Activated T-cell treated with anti-CD3 and anti-CD28 coated beads, Interleukin-2, amount 50 U/mL, for 24 hours (primary cell): ENCODE measurements around the gene APMAP.
"Not testable (repeated sequence)": the region's sequence is repeated elsewhere in the genome, so short reads cannot be mapped to it uniquely, and the experiment has no call there.

ENCODE experiments used
- DNase-seq: peaks from one replicate; pipeline ENCODE4 v3.0.0-alpha.2; 2020
- H3K27ac Mint-ChIP-seq: 2 replicates; pipeline ENCODE4 v1.8.0; 2020; ENCODE audit warnings: mild to moderate bottlenecking, mixed read lengths
- H3K27me3 Mint-ChIP-seq: 2 replicates; pipeline ENCODE4 v1.8.0; 2020; ENCODE audit warnings: mixed read lengths
- H3K36me3 Mint-ChIP-seq: 2 replicates; pipeline ENCODE4 v1.8.0; 2020; ENCODE audit warnings: low read depth, mixed read lengths
- H3K4me1 Mint-ChIP-seq: 2 replicates; pipeline ENCODE4 v1.8.0; 2020; ENCODE audit warnings: low read depth, mixed read lengths
- H3K4me3 Mint-ChIP-seq: 2 replicates; pipeline ENCODE4 v1.8.0; 2020; ENCODE audit warnings: mild to moderate bottlenecking, moderate library complexity, mixed read lengths
- H3K9me3 Mint-ChIP-seq: 2 replicates; pipeline ENCODE4 v1.8.0; 2020; ENCODE audit warnings: mixed read lengths

Gene APMAP

DNA sequence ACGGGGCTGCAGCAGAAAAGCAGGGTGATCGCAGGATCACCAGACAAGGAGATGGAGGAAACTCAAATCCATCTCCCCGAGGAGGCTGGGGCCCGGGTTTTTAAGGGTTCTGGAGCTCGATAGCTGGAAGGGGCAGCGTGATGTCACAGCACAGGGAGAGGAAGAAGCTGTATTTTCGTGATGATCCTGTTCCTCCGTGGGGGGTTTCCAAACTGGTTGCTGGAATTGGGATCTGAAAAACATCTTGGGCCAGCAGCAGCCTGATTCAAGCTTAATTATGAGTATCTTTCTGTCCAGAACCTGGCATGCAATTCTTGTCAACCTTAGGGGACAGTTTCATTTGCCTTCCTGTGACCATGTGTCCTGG, 39.4 kb downstream of the APMAP start:
- H3K27me3 Mint-ChIP-seq, result no peaks in the 10 kb centered on the region
- peaks cover 5% of the 10 kb centered on the region for H3K9me3 Mint-ChIP-seq
- no peak overlapping the region for H3K4me3 Mint-ChIP-seq
- H3K4me1 Mint-ChIP-seq, result peaks cover 67% of the 10 kb centered on the region
- DNase-seq, result no peak
- H3K36me3 Mint-ChIP-seq, result peaks cover 75% of the 10 kb centered on the region
- H3K27ac Mint-ChIP-seq, result peak overlapping the region; percentile 88

DNA sequence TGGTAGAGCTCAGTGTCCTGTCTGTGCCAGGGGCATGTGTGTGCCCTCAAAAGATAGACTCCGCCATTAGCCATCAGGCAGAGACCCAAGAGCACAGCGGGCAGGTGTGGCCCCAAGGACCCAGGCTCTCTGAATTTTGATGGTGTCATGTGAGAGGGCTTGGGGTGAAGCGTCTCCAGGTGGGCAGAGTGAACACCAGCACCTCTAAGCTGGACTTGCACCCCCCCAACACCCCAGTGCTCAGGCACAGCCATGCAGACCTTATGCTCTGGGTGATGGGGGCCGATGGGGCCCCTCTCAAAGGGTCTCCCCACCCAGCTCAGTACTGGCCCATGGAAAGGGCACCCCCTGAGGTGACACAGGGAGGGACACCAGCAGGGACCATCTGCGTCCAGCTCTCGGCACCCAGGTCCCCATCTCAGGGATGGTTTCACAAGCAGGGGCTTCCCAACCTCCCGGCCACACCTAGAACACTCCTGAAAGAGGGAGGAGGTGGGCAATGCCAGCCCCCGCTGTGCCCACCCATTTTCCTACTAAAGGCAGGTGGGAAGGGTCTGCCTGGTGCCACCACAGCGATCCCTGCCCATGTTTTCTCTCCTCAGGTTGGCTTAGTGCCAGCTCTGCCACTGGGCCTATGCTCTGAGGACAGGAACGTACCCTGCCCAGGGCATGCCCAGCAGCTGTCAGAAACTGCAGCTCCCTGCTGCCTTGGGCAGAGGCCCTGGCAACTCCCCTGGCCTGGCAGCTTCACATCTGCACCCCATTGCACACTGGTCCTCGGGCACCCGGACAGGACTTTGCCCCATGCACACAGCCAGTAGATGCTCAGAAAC, 40.0 kb downstream of the APMAP start:
- H3K27ac Mint-ChIP-seq, result peak overlapping the region; percentile 74
- no peak for DNase-seq
- H3K36me3 Mint-ChIP-seq, result peaks cover 75% of the 10 kb centered on the region
- peaks cover 73% of the 10 kb centered on the region for H3K4me1 Mint-ChIP-seq
- peak overlapping the region; percentile 87 for H3K4me3 Mint-ChIP-seq
- H3K27me3 Mint-ChIP-seq, result no peaks in the 10 kb centered on the region
- peaks cover 10% of the 10 kb centered on the region for H3K9me3 Mint-ChIP-seq

DNA sequence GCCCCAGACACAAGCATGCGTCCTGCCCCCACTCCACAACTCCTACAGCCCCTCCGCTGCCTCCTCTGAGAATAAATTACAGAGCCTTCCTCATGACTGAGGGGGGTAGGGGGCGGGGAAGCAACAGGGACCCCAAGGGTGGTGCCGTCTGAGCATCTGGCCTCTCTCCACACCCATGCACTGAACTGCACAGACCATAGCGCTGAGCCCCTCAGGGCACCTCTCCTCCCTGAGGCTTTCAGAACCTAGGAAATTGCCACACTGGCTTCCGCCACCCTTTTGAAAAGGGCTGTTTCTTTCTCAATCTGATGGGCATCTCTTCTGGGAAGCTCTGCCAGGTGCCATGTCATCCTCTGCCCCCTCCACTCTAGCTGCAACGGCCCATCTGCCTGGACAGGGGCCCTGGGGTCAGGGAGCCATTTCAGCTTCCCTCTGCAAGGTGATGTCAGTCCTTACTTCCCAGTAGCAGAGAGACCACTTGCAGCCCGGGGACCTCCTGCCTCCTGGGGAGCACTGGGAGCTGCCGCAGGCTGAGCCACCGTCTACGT, 40.9 kb downstream of the APMAP start:
- Mint-ChIP-seq H3K36me3 (peaks cover 78% of the 10 kb centered on the region), H3K4me3 (peak overlapping the region; percentile 87), H3K27me3 (no peaks in the 10 kb centered on the region), H3K4me1 (peaks cover 78% of the 10 kb centered on the region), H3K9me3 (peaks cover 20% of the 10 kb centered on the region), H3K27ac (peak overlapping the region; percentile 84)
- DNase-seq, result no peak

DNA sequence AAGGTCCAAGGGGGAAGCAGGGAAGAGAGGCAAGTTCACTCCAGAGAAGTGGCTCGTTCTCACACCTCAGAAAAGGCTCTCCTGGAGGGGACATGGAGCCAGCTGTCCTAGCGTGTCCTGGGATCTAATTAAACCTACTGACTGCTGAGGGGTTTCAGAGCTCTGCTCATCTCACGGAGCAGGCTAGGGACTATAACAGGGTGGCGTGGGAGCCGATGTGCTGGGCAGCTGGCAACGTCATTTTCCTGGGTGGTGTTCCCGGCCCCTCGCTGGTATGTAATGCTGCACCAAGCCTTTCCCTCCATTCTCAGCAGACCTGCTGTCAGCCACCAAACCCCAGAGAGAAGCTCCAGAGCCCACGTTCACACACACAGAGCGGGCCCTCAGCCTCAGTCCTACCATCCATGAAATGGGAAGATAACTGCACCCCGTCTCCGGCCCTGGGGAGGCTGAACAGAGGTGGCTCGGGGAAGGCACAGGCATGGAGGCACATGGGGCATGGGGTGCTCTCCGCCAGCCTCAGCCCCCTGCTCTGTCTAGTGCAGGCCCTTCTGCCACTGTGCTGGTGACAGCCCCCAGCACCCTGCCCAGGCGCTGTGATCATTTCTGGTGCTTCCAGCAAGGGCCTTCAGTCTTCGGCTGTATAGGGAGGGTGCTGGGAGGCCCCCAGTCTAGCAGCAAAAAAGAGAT, 41.6 kb downstream of the APMAP start:
- Mint-ChIP-seq H3K27ac (peak overlapping the region; percentile 84), H3K9me3 (peaks cover 25% of the 10 kb centered on the region), H3K4me3 (peak overlapping the region; percentile 87), H3K36me3 (peaks cover 78% of the 10 kb centered on the region), H3K27me3 (no peaks in the 10 kb centered on the region), H3K4me1 (peaks cover 74% of the 10 kb centered on the region)
- DNase-seq, result no peak

DNA sequence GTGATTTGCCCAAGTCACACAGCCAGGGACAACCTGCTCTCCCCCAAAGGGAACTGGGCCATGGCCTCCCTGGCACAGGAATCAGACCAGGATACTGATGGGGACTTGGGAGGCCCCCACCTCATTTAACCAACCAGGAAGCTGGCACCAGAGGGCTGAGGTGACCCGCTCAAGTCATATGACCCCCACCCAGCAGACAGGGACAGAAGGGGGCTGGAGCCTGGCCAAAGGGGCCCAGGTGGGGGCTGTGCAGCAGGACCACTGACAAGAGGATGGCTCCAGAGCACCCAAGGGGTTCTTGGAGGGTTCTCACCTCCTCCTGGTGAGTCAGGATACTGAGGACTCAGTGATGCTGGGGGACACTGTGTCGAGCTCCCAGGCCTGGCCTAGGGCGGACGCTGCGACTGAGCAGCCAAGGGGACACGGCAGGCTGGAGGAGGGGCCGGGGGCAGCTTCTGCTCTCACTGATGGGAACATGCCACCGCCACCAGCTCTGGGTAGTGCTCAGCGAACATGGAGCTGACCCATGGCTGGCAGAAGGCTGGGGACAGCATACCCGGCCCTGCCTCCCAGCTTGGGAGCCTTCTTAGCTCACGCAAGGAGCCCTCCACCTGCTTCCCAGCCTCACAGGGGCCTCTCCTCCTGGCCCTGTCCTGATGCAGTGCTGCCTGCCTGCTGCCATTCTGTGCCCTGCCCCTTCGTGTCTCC, 42.3 kb downstream of the APMAP start:
- peaks cover 75% of the 10 kb centered on the region for H3K4me1 Mint-ChIP-seq
- peak overlapping the region; percentile 87 for H3K4me3 Mint-ChIP-seq
- no peaks in the 10 kb centered on the region for H3K27me3 Mint-ChIP-seq
- H3K9me3 Mint-ChIP-seq, result peaks cover 32% of the 10 kb centered on the region
- H3K27ac Mint-ChIP-seq, result peak overlapping the region; percentile 96
- peaks cover 78% of the 10 kb centered on the region for H3K36me3 Mint-ChIP-seq
- DNase-seq, result no peak

DNA sequence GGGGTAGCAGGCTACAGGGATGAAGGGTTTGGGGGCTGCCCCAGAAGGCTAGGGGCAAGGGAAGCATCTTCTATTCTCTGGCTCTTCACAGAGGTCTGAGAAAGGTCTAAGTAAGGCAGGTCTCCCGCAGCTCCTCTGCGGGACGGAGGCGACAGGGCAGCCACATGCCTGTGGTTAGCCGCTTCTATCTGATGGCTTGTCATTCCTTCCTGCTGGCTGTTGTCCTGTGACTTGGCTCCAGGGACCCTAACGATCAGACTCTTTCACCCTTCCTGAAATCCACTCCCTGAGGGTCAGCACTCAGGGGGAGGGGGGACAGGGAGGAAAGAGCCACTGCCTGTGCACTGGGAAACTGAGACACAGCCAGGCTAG, 42.8 kb downstream of the APMAP start:
- peaks cover 74% of the 10 kb centered on the region for H3K36me3 Mint-ChIP-seq
- DNase-seq, result peak; percentile 58
- peaks cover 35% of the 10 kb centered on the region for H3K9me3 Mint-ChIP-seq
- H3K4me3 Mint-ChIP-seq, result peak overlapping the region; percentile 87
- peak overlapping the region; percentile 96 for H3K27ac Mint-ChIP-seq
- H3K4me1 Mint-ChIP-seq, result peaks cover 71% of the 10 kb centered on the region
- H3K27me3 Mint-ChIP-seq, result no peaks in the 10 kb centered on the region

DNA sequence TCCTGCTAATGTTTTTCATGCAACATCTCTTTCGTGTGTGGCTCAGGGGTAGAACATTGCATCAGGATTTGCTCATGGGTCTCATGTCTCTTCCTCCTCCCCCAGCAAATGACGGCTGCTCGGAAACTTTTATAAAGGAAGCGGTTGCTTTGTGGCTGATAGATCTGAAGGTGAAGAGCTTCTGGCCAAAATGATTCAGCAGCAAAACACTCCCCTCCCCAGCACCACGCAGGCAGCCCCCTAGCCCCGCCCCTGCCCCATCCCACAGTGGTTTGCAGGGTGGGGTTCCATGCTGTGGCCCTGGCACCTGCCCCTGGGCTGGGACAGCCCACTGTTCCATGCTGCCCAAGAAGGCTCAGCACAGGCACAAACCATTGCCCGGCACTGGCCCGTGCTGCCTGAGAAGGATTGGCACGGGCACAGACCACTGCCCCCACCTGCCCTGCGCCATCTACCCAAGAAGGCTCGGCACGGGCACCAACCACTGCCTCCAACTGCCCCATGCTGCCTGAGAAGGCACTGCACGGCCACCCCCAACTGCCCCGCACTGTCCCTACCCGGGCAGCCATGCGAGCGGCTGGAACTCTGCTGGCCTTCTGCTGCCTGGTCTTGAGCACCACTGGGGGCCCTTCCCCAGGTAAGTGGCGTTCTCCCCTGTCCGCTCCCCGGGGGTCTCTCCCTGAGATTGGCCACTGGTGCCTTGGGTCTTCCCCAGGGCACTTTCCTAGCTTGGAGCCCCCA, 43.4 kb downstream of the APMAP start, which contains the start of gene CST7:
Gene CST7, plus strand, starts transcription at position 331 of the 741 bp plus-strand sequence. Its CDS starts 237 bp downstream, at position 568.
- Mint-ChIP-seq H3K4me1 (peaks cover 66% of the 10 kb centered on the region), H3K27ac (peak within 1 kb of the TSS; percentile 96), H3K9me3 (peaks cover 40% of the 10 kb centered on the region), H3K4me3 (peak within 1 kb of the TSS; percentile 87), H3K27me3 (no peaks in the 10 kb centered on the region), H3K36me3 (peaks cover 69% of the 10 kb centered on the region)
- DNase-seq, result peak; percentile 89

DNA sequence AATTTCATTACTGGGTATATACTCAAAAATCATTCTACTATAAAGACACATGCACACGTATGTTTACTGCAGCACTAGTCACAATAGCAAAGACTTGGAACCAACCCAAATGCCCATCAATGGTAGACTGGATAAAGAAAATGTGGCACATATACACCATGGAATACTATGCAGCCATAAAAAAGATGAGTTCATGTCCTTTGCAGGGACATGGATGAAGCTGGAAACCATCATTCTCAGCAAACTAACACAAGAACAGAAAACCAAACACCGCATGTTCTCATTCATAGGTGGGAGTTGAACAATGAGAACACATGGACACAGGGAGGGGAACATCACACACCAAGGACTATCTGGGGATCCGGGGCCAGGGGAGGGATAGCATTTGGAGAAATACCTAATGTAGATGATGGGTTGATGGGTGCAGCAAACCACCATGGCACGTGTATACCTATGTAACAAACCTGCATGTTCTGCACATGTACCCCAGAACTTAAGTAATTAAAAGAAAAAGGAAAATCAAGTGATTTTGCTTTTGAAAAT, 44.1 kb downstream of the APMAP start:
- peaks cover 60% of the 10 kb centered on the region for H3K4me1 Mint-ChIP-seq
- peak overlapping the region; percentile 87 for H3K4me3 Mint-ChIP-seq
- H3K36me3 Mint-ChIP-seq, result peaks cover 63% of the 10 kb centered on the region

DNA sequence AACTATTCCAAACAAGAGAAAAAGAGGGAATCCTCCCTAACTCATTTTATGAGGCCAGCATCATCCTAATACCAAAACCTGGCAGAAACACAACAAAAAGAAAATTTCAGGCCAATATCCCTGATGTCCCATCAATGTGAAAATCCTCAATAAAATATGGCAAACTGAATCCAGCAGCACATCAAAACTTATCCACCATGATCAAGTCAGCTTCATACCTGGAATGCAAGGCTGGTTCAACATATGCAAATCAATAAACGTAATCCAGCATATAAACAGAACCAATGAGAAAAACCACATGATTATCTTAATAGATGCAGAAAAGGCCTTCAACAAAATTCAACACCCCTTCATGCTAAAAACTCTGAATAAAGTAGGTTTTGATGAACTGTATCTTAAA, 46.2 kb downstream of the APMAP start:
- Mint-ChIP-seq H3K4me1 (peaks cover 44% of the 10 kb centered on the region), H3K9me3 (peaks cover 54% of the 10 kb centered on the region), H3K36me3 (peaks cover 47% of the 10 kb centered on the region)
- H3K27me3 Mint-ChIP-seq, H3K27ac Mint-ChIP-seq, DNase-seq, H3K4me3 Mint-ChIP-seq: not testable (repeated sequence)

More for the DNA sequence above, 44.1 kb downstream of the APMAP start:
- Mint-ChIP-seq H3K9me3 (peaks cover 42% of the 10 kb centered on the region), H3K27ac (peak overlapping the region; percentile 96)
- peak; percentile 28 for DNase-seq
- not testable (repeated sequence) for H3K27me3 Mint-ChIP-seq

DNA sequence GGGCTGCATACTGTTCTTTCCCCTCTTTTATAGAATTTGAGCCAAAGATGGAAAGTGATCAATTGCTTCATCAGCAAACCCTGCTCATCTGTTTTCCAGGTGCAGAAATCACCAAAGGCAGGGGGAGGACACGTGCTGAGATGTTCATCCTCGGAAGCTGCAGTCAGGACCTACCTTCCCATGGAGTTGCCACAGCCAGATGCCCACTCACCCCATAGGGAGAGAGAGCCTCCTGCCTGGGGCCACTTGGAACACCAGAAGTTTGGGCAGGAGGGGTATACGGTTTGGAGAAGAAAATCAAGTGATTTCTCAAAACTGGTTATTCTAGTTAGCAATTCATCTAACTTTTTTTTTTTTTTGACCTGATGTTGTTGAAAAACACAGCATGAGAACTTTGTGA, 48.8 kb downstream of the APMAP start:
- Mint-ChIP-seq H3K9me3 (peaks cover 65% of the 10 kb centered on the region), H3K4me3 (no peak overlapping the region), H3K27me3 (no peaks in the 10 kb centered on the region), H3K27ac (no peak overlapping the region), H3K4me1 (peaks cover 24% of the 10 kb centered on the region), H3K36me3 (peaks cover 35% of the 10 kb centered on the region)
- no peak for DNase-seq

DNA sequence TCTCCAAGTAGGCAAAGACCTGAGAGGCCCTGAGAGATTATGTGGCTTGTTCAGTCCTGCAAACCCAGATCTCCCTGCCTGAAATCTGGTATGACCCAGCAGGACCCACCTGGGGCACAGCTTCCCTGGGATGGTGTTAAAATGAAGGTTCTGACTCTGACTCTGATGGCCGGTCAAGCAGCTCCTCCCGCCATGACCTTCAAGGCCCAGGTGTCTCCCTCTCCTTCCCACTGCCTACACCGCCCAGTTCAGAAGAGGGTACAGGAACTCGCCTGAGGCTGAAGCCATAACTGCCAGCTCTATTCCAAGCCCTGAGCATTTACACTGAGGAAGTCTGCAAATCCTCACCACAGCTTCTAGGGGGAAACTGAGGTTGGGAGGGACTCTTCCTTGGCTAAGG, 49.4 kb downstream of the APMAP start:
- Mint-ChIP-seq H3K27me3 (no peaks in the 10 kb centered on the region), H3K36me3 (peaks cover 31% of the 10 kb centered on the region), H3K9me3 (peaks cover 61% of the 10 kb centered on the region), H3K27ac (no peak overlapping the region), H3K4me3 (no peak overlapping the region), H3K4me1 (peaks cover 19% of the 10 kb centered on the region)
- no peak for DNase-seq

DNA sequence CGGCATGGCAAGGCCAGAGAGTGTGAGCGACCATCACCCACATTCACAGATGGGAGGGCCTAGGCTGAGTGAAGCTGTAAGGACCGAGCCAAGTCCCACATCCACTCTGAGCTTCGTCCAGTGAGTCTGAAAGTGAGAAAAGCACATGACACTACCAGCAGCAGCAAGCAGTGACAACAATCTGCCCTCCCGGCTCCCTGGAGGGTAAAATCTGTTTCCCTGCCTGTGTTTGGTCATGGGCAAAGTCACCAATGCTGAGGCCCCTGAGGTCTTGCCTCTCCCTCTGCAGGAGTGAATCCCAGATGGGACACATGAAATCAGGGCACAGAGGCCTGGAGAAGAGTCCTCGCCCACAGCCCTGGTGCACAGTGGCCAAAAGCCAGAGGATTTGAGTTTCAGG, 49.9 kb downstream of the APMAP start:
- Mint-ChIP-seq H3K27me3 (no peaks in the 10 kb centered on the region), H3K4me3 (no peak overlapping the region), H3K27ac (no peak overlapping the region), H3K9me3 (peaks cover 57% of the 10 kb centered on the region), H3K4me1 (peaks cover 13% of the 10 kb centered on the region), H3K36me3 (peaks cover 25% of the 10 kb centered on the region)
- DNase-seq, result peak; percentile 17

DNA sequence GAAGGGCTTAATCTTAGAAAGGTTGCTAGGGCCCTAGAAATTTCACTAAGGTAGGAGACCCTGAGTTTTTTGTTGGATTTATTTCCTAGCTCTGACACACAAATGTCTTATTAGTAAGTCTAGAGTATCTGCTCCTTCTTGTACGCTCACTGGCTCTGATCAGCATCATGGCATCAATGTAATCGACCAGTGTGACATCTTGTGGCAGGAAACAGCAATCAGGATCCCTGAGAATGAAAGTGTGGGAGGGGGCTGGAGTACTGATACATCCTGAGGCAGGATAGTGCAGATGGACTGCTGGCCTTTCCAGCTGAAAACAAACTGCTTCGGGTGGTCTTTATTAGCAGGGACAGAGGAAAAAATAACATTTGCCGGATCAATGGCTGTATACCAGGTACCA, 53.5 kb downstream of the APMAP start:
- Mint-ChIP-seq H3K27me3 (no peaks in the 10 kb centered on the region), H3K4me1 (peaks cover 8% of the 10 kb centered on the region), H3K36me3 (peaks cover 2% of the 10 kb centered on the region), H3K9me3 (peaks cover 25% of the 10 kb centered on the region), H3K27ac (no peak overlapping the region), H3K4me3 (no peak overlapping the region)
- DNase-seq, result no peak

DNA sequence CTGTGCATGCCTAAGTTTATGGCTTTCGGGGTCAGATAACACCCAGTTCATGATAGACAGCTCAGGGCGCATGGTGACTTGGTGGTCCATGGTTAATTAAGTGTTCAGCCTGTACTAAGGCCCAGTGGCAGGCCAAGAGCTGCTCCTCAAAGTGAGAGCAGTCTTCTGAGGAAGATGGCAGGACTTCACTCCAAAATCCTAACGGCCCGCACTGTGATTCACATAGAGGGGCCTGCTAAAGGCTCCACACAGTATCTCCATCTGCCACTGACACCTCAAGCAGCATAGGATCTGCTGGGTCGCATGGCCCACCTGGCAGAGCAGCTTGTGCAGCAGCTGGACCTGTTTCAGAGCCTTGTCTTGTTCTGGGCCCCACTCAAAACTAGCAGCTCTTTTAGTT, 54.1 kb downstream of the APMAP start:
- Mint-ChIP-seq H3K4me3 (no peak overlapping the region), H3K27ac (no peak overlapping the region), H3K4me1 (peaks cover 8% of the 10 kb centered on the region), H3K9me3 (peaks cover 24% of the 10 kb centered on the region), H3K36me3 (peaks cover 2% of the 10 kb centered on the region), H3K27me3 (no peaks in the 10 kb centered on the region)
- no peak for DNase-seq
